ENCODE measurements around the gene RBM10.

DNA sequence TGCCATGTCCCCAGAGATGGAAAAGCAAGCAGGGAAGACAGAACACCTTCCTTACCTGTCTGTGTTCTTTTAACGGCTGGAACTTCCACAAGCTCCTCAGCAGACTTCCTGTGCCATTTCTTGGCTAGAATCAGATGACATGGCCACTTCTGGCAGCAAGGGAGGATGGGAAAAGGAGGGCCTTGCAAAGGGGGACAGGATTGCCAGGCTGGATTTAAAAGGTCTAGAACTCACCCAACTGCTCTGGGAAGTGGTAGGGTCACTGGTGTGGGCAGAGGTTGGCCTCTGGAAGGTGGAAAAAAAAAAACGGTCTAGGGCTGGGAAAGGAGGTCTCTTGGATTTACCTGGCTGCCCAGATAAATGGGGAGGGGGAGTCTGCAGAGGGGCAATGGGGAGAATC lies 86.1 kb downstream of the RBM10 start:
- no peak for TF ChIP-seq POLR2AphosphoS5 (IDR thresholded peaks at IDR 0.05; ENCODE audit: low read depth, low read length)
- TF ChIP-seq, protein P1, sequence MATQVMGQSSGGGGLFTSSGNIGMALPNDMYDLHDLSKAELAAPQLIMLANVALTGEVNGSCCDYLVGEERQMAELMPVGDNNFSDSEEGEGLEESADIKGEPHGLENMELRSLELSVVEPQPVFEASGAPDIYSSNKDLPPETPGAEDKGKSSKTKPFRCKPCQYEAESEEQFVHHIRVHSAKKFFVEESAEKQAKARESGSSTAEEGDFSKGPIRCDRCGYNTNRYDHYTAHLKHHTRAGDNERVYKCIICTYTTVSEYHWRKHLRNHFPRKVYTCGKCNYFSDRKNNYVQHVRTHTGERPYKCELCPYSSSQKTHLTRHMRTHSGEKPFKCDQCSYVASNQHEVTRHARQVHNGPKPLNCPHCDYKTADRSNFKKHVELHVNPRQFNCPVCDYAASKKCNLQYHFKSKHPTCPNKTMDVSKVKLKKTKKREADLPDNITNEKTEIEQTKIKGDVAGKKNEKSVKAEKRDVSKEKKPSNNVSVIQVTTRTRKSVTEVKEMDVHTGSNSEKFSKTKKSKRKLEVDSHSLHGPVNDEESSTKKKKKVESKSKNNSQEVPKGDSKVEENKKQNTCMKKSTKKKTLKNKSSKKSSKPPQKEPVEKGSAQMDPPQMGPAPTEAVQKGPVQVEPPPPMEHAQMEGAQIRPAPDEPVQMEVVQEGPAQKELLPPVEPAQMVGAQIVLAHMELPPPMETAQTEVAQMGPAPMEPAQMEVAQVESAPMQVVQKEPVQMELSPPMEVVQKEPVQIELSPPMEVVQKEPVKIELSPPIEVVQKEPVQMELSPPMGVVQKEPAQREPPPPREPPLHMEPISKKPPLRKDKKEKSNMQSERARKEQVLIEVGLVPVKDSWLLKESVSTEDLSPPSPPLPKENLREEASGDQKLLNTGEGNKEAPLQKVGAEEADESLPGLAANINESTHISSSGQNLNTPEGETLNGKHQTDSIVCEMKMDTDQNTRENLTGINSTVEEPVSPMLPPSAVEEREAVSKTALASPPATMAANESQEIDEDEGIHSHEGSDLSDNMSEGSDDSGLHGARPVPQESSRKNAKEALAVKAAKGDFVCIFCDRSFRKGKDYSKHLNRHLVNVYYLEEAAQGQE (IDR thresholded peaks at IDR 0.05; ENCODE audit: insufficient read depth in 1 of 2, low read depth in 2 of 2, low read length in 2 of 2) = no peak
- TF ChIP-seq TAF1 (IDR thresholded peaks at IDR 0.05; ENCODE audit: borderline replicate concordance, insufficient read depth, low read length) = no peak
- TF ChIP-seq SIN3A (IDR thresholded peaks at IDR 0.05; ENCODE audit: borderline replicate concordance, insufficient read depth, low read length) = no peak
- TF ChIP-seq FOXP2 (optimal IDR thresholded peaks at IDR 0.05; ENCODE audit: borderline replicate concordance, extremely low read depth, extremely low read length, insufficient read depth) = no peak

Measured in PFSK-1 (cell line).